Stimulated activated CD8-positive, alpha-beta memory T cell treated with anti-CD3 and anti-CD28 coated beads, Interleukin-7, amount 100 ng/mL, for 24 hours (primary cell): ENCODE measurements around the gene LUC7L3.

ENCODE experiments used
- DNase-seq: peaks from one replicate; pipeline ENCODE4 v3.0.0-alpha.2; 2020; ENCODE audit warnings: low read depth

LUC7L3 gene

DNA sequence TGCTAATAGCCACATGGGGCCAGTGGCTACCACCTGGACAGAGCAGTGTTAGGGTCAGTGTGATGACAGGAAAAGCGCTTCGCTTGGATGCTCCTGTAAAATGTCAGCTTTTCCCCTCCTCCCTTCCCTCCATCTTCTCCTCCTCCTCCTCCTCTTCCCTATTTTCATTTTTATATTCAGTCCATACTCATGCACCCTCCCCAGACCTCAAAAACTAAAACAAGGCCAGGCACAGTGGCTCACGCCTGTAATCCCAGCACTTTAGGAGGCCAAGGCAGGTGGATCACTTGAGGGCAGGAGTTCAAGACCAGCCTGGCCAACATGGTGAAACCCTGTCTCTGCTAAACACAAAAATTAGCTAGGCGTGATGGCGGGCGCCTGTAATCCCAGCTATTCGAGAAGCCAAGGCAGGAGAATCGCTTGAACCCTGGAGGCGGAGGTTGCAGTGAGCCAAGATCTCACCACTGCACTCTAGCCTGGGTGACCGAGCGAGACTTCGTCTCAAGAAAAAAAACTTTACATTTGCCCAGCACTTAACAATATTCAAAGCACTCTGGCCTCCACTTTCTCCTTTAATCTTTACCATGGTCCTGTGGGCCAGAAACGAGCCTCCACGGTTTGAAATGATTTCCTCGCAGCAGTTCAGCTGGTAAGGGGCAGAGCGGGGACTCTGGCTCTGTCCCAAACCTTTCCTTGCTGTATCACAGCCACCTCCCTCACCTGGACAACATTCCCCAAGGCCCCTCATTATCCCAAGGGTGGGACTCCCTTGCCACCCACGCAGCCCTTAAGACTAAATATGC is 33.5 kb upstream of the LUC7L3 start:
- DNase-seq = no peak

DNA sequence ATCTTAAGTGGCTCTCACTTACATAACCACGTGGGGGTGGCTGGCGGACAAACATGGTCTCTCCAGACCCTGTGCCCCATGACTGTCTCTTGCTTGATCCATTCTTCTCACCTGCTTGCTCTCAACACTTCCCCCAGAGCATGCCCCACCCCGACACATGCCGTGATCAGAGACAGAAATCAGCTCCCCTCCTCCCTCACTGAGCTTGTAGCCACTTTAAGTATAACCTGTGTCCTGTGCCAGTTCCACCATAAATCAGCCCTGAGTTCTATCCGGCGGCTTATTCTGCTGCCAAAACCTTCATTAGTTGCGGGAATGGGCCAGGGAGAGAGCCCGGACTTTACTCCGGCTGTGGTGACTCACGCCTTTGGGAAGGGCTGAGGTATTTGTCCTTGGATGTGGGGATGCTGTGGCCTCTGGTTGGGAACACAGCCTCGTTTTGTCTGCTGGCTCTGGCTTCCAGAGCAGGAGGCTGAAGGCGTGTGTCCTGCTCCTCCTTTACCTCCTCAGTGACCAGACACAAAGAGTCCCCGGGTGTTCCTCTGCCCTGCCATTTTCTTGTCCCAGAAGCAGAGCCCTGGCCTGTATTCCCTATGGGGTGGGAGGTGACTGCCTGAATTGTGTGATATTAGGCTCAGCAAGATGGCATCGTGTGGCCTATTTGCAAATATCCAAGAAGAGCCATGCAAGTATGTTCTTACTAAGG is 32.8 kb upstream of the LUC7L3 start:
- DNase-seq = no peak

- no peak for DNase-seq
Measured at GRCh38 chr17:50687200-50688066, 32.0 kb upstream of the LUC7L3 start.

DNA sequence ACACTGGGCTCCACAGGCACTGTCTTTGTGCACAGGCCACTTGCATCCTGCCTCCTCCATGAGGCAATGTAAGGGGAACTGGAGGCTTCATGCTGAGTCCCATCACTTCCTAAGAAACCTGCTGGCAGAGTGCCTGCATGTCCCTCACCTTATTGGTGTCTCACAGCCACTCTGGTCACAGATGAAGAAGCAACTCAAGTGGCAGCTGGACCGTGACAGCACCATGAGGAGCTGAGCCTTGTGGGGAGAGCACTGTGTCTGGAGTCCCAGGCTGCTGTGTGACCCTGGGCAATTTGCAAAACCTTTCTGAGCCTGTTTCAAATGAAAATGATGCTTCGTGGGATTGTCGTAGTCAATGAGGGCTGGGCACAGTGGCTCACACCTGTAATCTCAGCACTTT is 31.2 kb upstream of the LUC7L3 start:
- DNase-seq = no peak

DNA sequence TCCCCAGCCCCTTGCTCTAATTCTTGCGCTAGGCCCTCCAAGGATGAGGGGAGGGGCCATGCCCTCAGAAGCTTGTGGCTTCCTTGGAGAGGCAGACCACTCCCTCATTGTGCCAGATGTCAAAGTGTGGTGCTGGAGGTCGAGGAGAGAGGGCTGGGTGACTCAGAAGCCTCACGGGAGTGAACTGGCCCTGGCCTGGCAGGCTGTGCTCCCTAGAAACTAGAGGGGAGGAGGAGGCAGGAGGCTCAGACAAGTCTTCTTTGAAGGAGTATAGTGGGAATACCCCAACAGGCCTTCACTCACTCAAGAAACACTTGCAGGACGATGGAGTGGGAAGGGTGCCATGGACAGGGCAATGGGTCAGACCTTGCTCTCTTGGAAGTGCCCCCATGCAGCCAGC is 30.2 kb upstream of the LUC7L3 start:
- no peak for DNase-seq

GRCh38 chr17:50689956-50690886 is 29.2 kb upstream of the LUC7L3 start:
- DNase-seq = no peak

GRCh38 chr17:50690887-50691549 is 28.4 kb upstream of the LUC7L3 start:
- DNase-seq = no peak

GRCh38 chr17:50691550-50692447 is 27.6 kb upstream of the LUC7L3 start:
- DNase-seq = no peak

DNA sequence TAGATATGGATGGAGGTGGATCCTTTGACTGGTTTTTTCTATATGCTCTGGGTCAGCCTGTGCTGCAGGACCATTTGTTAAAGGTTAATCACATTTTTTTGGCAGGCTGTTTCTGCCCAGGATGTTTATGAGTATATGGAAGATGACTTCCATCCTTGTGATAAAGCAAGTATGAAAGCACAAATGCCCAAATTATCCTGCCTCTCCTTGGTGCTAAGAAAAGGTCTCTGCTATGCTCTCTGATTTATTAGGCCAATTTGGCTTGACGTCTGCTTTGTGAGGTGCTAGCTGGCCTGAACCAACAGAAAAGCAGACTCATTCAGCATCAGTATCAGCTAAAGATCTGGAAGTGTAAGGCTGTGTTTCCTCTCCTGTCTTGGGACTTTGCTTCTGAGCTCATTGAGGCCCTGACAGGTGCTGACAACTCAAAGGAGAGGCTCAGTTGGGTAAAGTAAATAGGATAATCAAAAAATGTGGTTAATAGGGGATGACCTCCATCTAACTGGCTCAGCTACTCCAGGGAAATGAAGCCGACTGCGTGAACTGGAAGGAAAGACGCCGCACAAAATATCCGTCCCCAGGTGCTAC is 26.9 kb upstream of the LUC7L3 start:
- no peak for DNase-seq

DNA sequence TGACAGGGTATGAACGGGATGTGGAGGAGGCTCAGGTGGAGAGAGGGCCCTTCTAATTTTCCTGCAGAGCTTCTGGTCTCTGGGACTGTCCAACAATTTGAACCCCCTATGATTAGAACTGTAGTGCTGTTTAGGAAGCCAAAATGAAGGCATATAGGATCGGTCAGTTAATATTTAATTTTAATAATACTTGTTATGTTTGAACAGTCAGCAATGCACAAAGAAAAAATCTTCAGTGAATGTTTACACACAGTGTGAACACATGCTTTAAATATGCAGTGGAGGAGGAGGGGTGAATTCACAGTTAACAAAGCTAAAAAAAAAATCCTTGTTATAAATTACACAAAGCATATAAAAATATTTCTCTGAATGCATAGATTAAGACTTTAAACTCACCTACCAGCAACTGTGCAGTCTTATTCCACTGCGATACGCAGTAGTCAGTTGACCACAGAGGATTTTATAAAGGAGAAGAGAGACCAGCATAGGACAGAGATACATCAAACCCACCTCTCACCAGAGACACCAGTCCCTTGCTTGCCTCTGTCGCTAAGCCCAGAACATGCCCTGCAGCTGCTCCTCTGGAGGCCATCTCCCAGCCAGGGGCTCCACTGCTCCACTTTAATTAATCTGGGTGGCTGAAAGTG is 26.2 kb upstream of the LUC7L3 start:
- DNase-seq = no peak

GRCh38 chr17:50696365-50696879 is 23.0 kb upstream of the LUC7L3 start:
- no peak for DNase-seq

- DNase-seq = no peak
Measured at GRCh38 chr17:50697062-50697461, 22.3 kb upstream of the LUC7L3 start.

DNA sequence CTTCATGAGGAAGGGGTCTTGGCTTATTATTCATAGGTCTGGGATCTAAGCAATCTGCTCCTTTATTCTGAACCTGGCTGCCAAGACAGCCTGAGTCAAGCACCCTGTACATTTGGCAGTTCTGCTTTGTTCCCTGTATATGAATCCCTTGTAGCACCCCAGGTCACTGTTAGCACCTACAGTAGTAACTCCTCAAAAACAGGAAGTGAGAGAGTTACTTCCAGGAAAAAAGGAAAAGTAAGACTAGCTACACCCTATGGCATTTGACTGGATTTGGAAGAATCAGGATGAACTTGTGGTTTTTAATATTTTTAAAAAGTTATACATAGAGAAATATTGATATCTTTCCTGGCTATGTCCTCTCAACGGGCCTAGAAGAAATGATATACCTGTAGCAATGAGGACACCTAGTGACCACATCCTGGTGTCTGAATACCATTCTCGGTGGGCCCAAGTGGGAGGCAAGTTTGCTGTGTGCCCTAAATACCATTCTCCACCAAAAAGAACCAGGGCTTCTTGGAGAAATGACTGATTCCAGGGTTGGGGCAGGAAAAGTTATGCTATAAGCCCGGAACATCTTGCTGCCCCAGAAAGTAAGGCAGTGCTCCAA is 21.6 kb upstream of the LUC7L3 start:
- no peak for DNase-seq

- DNase-seq = no peak
Measured at GRCh38 chr17:50699410-50699809, 20.0 kb upstream of the LUC7L3 start.

DNA sequence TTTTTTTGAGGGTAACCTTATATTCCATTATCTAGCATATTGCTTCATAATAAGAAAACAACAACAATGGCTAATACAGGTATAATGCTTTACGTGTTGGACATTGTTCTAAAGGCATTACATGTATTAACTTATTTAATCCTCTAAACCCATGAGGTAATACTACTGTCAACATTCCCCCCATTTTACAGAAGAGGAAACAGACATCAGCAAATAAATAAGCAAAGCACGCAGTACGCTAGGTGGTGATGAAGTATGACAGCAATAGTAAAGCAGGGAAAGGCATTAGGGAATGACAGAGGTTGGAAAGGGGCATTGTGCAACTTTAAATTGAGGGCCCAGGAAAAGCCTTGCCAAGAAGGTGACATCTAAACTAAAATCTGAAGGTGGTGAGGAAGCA is 16.2 kb upstream of the LUC7L3 start:
- DNase-seq = no peak

GRCh38 chr17:50707289-50708049 is 11.9 kb upstream of the LUC7L3 start, which contains the start of gene ANKRD40:
ANKRD40 (minus strand) TSS chr17:50707914; CDS start chr17:50707654, 260 bp downstream.
- peak; percentile 82 for DNase-seq
